GM12892 (cell line): Measurements from ENCODE around the gene CLSTN1.

Experiments used
- POLR2A ChIP-seq: IDR thresholded peaks from 2 replicates; pipeline ENCODE4 v1.6.1; 2011; ENCODE audit warnings: low read depth, low read length, control low read depth
- POLR2AphosphoS5 ChIP-seq: IDR thresholded peaks from 2 replicates; pipeline ENCODE4 v1.6.1; 2011; ENCODE audit warnings: low read depth, low read length, control low read depth

GRCh38 chr1:9861360-9861759, 37.6 kb upstream of the CLSTN1 start:
- no peak for TF ChIP-seq POLR2A
- TF ChIP-seq POLR2AphosphoS5, result no peak
